ENCODE data around the gene NAGK. TPM values are rescaled to one million over a fixed set of nuclear protein-coding genes. Genes with fewer than 3 reads are reported as not detected.

Gene NAGK
- total and polyA plus RNA-seq, 2 of the 8 experiments (the other 6 are each of a cell fraction or from before 2014, with no cell fraction given) = 57.9 to 59.9 TPM

- no peak for TF ChIP-seq SAP30 (IDR thresholded peaks at IDR 0.05; ENCODE audit: insufficient read depth, insufficient replicate concordance, low read length)
- no peak for TF ChIP-seq TCF12 (IDR thresholded peaks at IDR 0.05; ENCODE audit: low read depth, low read length)
- no peak for TF ChIP-seq EZH2 (IDR thresholded peaks at IDR 0.05; ENCODE audit: low read depth, low read length, severe bottlenecking)
- no peak for TF ChIP-seq CBX8 (IDR thresholded peaks at IDR 0.05; ENCODE audit: borderline replicate concordance, low read depth, low read length)
- TF ChIP-seq RAD21 (IDR thresholded peaks at IDR 0.05 in 1 of 2, conservative IDR thresholded peaks at IDR 0.05 in 1 of 2; ENCODE audit: low read depth in 2 of 2, low read length in 2 of 2) = peak in 1 of 2 experiments; percentile 5; a peak in 1 of 4 replicates
- TF ChIP-seq JUND (IDR thresholded peaks at IDR 0.05; ENCODE audit: low read length) = no peak
- no peak for TF ChIP-seq CBX5 (IDR thresholded peaks at IDR 0.05; ENCODE audit: low read depth, low read length)
- no peak for TF ChIP-seq SIX5 (IDR thresholded peaks at IDR 0.05; ENCODE audit: low read depth, low read length)
- TF ChIP-seq ZNF274 (IDR thresholded peaks at IDR 0.05; ENCODE audit: borderline replicate concordance, extremely low read depth, low read length) = no peak
- TF ChIP-seq BCL11A (IDR thresholded peaks at IDR 0.05; ENCODE audit: low read depth in 2 of 2, low read length in 2 of 2) = no peak
These were observed 3.4 kb downstream of the NAGK start (continued) for GRCh38 chr2:71071681-71072398.

Measured in H1 (cell line).